Cardiac septum (tissue), 1 donor: ENCODE data around the gene HECTD1. TPM values are rescaled to one million over a fixed set of nuclear protein-coding genes. Genes with fewer than 3 reads are reported as not detected.

ENCODE experiments used
- DNase-seq: peaks from one replicate; pipeline ENCODE4 v3.0.0-alpha.2; 2020; ENCODE audit warnings: low spot score
- intact Hi-C: fragments of 100-400 bp; cut with DNase I; formaldehyde crosslinking; loops from one replicate; pipeline ENCODE4 v1.14.0; 2022
- total RNA-seq: library from RNA; stranded (reverse); fragmentation: NEBNext Ultra II Directional; extraction: Animal tissue kit (Norgen Biotek cat#: 25700); gene quantifications from one replicate; pipeline ENCODE4 v1.2.1, GENCODE V29; 2021
- donor health status: DM: no; HTN: no; CAD: no.

HECTD1 gene
- total RNA-seq, 1 donor from 2014 or later, result 158 TPM

DNA sequence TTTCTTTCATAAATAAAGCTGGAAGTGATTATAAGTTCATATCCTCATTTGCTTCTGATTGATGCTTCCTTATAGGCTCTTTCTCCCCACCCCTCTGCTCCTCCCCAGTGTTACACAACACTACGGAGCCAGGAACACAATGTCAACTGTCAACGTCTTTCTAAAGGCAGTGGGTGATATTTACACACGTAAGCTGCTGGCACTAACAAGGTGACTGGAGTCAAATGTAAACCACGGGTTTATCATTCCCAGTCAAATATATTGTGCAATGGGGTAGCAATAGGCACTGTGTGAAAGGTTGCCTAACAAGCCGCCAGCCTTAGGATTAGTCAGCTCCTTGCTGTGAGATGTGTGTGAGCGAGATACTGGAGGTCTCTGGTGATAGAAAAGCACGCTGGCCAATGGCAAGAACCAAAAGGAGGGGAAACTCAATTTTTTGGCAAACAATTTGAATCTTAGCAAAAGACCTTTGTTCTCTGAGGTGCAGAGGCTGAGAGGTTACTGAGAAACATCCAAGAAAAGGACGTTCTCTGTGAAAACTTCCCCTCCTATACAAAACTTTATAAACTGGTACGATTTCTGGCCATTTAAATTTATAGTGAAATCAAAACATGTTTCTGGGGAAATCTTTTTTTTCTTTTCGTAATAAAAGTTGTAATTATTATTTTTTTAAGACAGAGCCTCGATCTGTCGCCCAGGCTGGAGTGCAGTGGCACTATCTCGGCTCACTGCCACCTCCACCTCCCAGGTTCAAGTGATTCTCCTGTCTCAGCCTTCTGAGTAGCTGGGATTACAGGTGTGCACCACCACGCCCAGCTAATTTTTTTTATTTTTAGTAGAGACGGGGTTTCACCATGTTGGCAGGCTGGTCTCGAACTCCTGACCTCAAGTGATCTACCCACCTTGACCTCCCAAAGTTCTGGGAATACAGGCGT, 22.3 kb upstream of the HECTD1 start:
- no peak for DNase-seq
- intact Hi-C loops, result no loop called here

DNA sequence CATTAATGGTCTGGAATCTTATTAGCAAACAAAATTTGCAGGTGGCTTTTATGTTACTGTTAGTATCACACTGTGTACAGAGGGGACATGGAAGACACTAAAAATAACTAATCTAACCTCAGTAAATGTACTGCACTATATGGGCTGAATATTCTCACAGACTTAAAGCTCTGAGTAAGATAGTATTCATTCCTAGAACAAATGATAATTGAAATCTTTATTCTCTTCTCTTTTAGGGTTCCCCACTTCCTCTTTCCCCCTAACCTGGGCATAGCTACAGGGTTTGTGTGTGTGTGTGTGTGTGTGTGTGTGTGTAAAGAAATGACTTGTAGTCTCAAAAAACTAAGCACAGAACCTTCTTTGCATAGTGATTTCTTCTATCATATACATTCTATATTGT, 21.4 kb upstream of the HECTD1 start:
- intact Hi-C loops, result no loop called here
- DNase-seq, result no peak

DNA sequence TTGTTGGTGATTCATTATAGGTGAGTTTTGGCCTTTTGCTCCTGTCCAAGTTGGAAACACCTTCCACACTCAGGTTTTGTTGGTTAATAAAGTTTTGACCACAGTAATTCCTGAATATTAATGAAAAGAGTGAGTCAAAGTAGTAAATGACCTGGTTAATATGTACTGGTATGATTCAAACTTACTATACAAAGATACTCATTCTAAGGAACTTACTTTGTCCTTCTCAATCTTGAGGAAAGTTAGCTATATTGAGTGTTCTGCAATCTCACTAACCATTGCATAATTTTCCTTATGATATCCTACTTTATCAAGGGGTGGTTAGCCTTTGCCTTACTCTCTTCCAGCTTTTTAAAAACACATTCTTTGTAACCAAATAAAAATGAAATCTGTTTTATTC, 20.9 kb upstream of the HECTD1 start:
- intact Hi-C loops, result no loop called here
- no peak for DNase-seq

DNA sequence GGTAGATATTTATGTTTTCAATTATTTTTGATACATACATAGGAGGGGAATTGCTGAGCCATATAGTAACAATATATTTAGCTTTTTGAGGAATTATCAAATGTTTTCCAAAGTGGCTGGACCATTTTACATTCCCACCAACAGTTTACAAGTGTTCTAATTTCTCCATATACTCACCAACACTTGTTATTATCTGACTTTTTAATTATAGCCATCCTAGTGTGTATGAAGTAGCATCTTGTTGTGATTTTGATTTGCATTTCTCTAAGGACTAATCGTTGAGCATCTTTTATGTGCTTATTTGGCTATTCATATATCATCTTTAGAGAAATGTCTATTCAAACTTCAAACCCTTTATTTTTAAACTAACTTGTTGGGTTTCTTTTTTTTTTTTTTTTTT, 17.2 kb upstream of the HECTD1 start:
- intact Hi-C loops, result no loop called here
- no peak for DNase-seq

DNA sequence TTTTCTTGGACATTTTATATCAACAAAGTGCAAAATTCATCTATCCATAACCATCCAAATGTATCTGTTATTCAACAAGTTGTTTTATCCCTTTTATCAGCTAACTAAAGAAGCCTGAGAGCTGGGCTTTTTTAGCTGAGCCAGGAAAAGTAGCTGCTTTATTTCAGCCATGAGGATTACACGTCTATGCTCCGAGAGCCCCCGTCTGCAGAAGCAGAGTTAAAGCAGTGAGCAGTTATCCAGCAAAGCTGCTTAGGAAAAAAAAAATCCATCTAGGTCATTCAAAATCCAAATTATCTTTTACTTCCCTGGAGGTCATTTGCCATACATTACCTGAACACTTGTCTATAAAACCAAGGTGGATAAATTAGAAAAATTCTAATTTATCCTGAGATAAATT, 15.7 kb upstream of the HECTD1 start:
- no peak for DNase-seq
- intact Hi-C loops, result no loop called here

DNA sequence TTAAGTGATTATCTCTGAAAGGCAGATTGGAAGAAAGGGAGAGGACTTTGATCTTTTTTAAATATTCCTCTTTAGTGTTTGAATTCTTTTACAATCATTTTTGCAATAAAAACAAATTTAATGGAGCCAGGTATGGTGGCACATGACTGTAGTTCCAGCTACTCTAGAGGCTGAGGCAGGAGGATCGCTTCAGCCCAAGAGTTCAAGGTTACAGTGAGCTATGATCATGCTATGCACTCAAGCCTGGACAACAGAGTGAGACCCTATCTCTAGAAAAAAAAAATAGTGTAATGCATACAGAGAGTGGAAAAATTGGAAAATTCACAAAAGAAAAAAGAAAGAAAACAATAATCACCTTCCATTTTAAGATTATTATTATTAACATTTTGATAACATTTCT, 15.2 kb upstream of the HECTD1 start:
- intact Hi-C loops, result no loop called here
- no peak for DNase-seq

DNA sequence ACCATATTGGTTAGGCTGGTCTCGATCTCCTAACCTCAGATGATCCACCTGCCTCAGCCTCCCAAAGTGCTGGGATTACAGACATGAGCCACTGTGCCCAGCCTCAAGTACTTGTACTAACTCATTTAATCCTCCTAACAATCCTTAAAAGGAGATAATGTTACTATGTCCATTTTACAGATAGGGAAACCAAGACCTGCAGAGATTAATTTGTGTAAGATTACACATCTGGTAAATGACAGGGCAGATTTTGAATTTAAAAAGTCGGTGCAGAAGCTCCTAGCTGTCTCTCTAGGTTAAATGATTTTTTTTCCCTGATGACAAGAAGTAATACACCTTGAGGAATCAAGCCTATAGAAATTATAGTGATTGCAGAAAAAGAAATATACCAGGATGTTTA, 13.7 kb upstream of the HECTD1 start:
- no peak for DNase-seq
- intact Hi-C loops, result no loop called here

DNA sequence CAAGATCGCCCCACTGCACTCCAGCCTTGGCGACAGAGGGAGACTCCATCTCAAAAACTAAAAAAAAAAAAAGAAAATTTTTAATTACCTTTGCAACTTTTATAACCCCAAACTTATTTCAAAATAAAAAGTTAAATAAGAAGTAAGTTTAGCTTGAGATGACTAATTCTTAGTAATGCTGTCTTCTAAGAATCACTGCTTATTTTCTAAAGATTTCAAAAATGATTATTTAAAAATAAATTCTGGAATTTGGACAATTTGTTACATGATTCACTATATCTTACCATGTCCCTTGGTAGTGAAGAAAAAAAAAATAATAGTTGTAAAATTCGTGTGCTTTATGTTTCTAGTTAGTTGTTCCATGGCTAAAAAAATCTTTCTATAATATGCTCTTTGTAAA, 11.6 kb upstream of the HECTD1 start:
- intact Hi-C loops, result no loop called here
- no peak for DNase-seq

DNA sequence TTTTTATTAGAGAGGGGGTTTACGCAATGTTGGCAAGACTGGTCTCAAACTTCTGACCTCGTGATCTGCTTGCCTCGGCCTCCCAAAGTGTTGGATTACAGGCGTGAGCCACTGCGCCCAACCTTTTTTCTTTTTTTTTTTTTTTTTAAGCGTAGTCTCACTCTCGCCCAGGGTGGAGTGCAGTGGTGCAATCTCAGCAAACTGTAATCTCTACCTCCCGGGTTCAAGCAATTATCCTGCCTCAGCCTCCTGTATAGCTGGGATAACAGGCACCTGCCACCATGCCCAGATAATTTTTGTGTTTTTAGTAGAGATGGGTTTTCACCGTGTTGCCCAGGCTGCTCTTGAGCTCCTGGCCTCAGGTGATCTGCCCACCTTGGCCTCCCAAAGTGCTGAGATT, 8.8 kb upstream of the HECTD1 start:
- DNase-seq, result no peak

DNA sequence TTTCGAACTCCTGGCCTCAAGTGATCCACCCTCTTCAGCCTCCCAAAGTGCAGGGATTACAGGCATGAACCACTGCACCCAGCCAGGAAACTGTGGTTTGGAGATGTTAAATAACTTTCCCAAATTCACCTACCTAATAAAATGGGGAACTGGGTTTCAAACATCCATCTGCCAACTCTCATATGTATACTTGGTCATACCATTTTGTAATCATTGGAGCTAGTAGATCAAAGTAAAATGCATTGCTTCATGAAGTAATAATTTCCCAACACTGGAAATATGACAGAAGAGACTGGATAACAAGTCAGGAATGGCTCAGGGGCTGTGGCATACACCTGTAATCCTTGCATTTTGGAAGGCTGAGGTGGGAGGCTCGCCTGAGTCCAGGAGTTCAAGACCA, 5.3 kb upstream of the HECTD1 start:
- DNase-seq, result no peak
- intact Hi-C loops, result no loop called here

More for the DNA sequence above, 8.8 kb upstream of the HECTD1 start:
- intact Hi-C loops, result no loop called here

DNA sequence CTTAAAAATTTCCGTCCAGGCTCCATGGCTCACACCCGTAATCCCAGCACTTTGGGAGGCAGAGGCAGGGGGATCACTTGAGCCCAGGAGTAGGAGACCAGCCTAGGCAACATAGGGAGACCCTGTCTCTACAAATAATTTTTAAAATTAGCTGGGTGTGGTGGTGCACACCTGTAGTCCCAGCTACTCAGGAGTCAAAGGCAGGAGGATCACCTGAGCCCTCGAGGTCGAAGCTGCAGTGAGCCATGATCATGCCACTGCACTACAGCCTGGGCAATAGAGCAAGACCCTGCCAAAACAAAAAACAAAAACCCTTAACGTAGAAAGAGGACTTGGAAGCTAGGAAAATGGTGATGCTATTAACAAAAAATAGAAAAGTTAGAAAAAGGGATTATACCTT, 2.0 kb upstream of the HECTD1 start:
- intact Hi-C loops, result loop anchor here (5.0 to 10.0 kb wide), 2 partner anchors 145 to 182 kb away; partner anchors contain the start of genes AP4S1 and STRN3
- DNase-seq, result no peak

DNA sequence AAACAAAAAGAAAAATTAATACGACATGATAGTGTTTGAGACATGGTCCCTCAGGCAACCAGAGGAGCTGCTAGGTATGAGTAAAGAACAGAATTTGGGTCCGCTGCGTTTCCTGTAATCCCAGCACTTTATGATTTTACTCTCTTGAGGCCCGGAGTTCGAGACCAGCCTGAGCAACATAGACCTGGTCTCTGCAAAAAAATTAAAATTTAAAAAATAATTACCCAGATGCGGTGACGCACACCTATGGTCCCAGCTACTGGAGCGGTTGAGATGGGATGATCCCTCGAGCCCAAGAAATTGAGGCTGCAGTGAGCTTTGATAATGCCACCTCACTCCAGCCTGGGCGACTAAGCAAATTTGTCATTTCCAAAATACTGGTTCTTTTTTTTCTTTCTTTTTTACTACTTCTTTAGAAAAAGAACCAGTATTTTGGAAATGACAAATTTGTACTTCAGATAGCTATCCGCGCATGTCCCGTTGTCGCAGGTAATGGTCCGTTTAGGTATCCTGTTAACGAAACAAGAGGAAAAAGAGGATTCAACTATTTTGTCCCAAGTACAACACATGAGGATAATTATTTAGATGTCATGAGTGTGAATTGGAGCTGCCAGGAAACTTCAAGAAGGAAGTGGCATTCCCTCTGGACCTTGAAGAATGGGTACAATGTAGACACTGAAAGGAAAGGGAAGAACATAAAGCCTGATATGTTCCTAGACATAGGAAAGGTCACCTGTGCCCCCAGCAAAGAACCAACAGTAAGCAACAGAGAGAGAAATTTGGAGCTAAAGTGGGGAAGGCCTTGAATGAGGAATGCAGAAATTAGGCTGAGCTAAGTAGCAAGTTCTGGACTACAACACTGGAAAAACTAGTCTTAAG, 1.2 kb upstream of the HECTD1 start:
- intact Hi-C loops, result loop anchor here (5.0 to 10.0 kb wide), 2 partner anchors 146 to 181 kb away; partner anchors contain the start of genes AP4S1 and STRN3

DNA sequence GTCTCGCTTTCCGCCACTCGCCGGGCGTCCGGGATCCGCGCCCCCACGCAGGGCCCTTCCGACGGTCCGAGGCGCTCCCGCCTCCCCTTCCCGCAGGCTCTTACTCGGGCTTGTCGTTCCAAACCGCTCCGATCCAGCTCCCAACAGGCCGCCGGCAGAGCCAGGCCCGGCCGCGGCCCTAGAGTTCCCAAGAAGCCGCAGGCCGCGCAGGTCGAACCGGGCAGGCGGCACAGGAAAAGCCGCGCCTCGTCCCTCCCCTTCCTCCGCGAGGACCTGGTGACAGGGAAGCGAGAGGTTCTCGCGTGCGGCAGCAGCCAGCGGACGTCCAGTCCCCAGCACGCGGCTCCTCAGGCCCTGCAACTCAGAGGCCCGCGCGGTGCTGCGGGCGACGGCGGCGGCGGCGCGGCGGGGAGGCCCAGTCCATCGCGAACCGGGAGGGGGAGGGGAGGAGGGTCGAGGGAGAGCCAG, 272 bp downstream of the HECTD1 start:
- no peak for DNase-seq
- intact Hi-C loops, result loop anchor here (2.0 to 10.0 kb wide), 3 partner anchors 43 to 180 kb away; partner anchors contain the start of genes AP4S1 and STRN3

More for the DNA sequence above, 1.2 kb upstream of the HECTD1 start:
- DNase-seq, result no peak

DNA sequence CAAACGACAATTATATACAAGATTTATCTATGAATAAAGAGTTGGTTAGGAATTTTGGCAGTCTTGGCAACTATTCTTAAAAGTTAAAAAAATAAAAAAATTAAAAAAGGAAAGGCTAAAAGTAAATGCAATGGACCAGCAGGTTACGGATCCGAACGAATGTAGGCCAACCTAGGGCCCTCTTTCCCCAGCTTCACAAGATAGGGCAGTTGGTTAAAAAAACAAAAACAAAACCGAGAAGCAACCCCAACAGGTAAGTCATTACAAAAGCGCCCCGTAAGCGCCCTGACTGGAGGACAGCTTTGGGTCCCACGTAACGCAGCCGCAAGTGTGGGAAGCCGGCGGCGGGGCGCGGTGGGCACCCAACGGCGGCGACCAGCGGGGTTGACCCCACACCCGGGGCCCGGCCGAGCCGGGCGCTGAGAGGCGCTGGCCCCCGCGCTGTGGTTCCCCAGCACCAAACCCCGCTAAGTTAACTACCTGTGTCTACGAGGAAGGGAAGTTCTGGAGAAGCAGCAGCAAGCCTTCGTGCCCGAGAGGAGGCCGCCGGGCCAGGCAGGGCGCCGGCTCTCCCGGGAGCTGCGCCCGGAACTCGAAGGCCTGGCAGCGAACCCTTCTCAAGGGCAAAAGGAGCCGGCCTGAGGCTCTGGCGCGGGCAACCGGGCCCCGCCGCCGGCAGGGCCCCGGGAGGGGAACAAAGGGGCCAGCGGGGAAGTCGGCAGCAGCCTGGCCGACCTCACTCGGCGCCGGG, 882 bp downstream of the HECTD1 start:
- DNase-seq, result peak; percentile 80
- intact Hi-C loops, result loop anchor here (2.0 to 10.0 kb wide), 3 partner anchors 42 to 179 kb away; partner anchors contain the start of genes AP4S1 and STRN3

DNA sequence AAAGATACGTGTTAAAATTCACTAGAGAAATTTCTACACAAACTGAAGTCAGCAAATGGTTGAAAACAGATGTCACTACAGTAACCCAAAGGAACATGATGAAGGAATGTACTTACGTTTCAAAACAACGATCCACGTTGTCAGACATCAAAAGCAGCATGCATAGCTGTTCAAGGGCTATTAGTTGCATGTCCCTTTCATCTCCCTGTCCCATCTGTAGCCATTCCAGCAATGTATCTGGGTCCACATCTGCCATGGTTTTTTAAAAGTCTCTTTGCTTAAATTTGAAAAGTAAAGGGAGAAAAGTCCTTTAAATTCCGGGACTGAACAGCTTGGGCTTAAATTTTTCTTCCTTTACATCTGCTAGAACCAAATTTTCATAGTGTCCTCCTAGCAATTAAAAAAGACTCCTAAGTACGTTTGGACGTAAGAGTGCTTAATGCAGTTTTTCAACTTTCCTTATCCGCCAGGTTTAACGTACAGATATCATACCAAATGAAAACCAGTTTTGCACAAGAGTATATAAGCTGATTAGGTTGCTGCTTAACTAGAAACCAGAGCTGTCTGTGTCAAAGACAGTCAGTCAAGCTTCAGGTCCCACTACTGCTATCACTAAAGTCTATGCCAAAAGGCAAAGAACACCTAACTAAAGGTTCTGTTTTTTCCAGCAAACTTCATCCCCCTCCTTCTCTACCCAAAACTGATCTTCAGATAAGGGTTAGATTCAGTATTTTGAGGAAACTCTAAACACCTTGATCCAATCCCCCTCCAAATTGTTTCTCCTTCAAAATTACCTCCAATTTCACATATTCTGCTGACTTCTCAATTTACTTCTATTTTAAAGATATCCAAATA, 1.7 kb downstream of the HECTD1 start:
- no peak for DNase-seq
- intact Hi-C loops, result loop anchor here (2.0 to 10.0 kb wide), 3 partner anchors 41 to 179 kb away; partner anchors contain the start of genes AP4S1 and STRN3

DNA sequence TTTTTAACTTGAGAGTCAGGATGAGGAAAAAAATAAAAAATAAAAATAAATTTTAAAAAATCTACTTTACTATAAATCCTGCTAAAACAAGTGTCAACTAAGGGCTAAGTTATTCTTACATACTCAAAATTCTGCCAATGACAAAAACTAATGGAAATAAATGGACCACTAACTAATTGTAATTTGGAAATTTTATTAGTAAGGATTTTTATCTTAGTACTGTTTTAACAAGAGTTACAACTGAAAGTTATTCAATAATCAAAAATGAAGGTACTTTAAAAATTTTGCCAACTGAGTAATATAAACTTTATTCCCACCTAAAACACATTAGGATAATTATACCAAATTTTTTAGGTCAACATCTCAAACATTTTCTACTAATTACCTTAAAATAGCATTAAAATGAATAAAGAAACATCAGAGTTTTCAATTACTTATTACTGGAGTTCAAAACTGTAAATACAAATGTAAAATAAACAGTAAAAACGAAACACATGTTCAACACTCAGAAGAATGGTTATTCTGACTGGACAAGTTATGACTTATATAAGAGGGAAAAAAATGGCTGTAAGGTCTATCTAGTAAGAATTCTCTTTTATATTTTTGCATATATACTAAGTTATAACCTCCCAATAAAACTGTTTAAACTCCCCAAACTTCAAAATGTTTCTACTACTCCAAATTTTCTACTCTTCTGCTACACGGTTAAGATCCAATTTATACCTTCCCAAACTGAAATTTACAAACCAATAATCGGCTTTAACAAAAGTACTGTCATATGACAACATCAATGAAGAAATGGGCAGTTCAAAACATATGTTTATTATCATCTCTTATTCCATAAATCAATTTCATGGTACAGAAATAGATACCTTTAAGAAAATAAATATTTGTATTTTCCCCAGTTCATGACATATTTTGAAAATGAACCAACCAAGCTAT, 2.7 kb downstream of the HECTD1 start:
- DNase-seq, result no peak
- intact Hi-C loops, result loop anchor here (5.0 to 10.0 kb wide), 2 partner anchors 150 to 178 kb away; partner anchors contain the start of genes AP4S1 and STRN3
